GM10266 (cell line): ENCODE data around the gene DBNDD1.

Experiments used
- DNase-seq: peaks from one replicate; pipeline ENCODE4 v3.0.0; 2012; ENCODE audit errors: extremely low spot score
- TF ChIP-seq, protein P1 (sequence below): IDR thresholded peaks from 2 replicates; pipeline ENCODE4 v1.5.1; 2012; ENCODE audit warnings: mild to moderate bottlenecking, low read depth; ENCODE audit not compliant: control insufficient read depth, insufficient read depth; ENCODE audit errors: missing control alignments

Gene DBNDD1

DNA sequence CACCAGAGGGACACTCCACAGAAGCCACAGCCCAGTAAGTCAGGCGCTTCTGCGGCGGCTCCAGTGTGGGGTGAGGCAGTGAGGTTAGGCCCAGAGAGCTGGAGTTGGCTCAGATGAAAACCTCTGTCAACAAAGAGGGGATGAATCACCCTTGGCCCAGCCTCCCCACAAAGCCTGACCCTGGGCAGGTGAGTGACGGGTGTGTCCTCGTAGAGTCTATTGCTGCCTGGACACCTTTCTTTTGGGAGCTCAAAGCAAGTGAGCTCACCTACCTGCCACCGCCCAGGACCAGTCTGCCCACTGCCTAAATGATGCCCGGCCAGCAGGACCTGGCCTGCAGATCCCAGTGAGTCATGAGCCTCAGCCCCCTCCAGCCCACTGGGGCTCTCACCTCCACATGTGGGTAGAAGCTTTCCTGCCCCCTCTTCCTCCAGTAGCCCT is 24.9 kb upstream of the DBNDD1 start:
- DNase-seq = peak; percentile 10
- TF ChIP-seq, protein P1, sequence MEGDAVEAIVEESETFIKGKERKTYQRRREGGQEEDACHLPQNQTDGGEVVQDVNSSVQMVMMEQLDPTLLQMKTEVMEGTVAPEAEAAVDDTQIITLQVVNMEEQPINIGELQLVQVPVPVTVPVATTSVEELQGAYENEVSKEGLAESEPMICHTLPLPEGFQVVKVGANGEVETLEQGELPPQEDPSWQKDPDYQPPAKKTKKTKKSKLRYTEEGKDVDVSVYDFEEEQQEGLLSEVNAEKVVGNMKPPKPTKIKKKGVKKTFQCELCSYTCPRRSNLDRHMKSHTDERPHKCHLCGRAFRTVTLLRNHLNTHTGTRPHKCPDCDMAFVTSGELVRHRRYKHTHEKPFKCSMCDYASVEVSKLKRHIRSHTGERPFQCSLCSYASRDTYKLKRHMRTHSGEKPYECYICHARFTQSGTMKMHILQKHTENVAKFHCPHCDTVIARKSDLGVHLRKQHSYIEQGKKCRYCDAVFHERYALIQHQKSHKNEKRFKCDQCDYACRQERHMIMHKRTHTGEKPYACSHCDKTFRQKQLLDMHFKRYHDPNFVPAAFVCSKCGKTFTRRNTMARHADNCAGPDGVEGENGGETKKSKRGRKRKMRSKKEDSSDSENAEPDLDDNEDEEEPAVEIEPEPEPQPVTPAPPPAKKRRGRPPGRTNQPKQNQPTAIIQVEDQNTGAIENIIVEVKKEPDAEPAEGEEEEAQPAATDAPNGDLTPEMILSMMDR = no peak

DNA sequence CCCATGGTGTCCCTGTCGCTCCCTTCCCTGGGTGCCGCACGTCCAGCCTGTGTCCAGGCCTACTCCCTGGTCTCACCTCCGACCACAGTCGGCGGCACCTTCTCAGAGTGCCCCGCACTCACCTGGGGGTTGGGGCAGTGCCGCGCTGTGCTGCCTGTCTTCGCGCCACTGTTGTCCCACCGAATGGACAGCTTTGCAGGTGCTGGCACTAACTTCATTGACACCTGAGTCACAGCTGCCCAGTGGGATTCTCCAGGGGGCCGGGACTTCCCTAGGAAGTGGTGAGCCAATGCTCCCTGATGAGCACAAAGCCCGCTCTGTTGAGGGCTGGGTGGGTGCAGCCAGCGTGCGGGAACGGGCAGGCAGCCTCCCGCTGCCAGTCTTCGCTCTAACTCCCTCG is 24.3 kb upstream of the DBNDD1 start:
- TF ChIP-seq, protein P1 = no peak
- no peak for DNase-seq

DNA sequence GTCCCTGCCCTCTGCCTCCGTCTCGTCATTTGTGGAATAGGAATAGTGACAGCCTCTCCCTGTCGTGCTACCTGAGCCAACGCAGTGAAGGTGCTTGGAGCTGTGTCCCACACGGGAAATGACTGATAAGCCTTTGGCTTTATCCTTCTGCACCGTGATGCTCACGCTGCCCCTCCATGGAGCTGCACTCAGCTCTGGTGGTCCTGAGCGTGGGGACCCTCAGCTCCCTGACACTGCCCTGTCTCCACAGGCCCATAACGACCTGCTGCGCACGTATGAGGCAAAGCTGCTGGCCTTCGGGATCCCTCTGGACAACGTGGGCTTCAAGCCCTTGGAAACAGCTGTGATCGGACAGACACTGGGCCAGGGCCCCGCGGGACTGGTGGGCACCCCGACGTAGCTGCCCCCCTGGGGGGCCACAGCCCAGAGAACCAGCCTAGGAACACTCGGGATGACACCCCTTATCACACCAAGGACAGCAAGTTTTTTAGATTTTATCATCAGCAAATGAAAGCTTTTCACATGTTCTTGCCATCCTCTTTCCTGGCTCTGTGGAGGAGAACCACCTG is 23.8 kb upstream of the DBNDD1 start:
- TF ChIP-seq, protein P1 = no peak
- DNase-seq = no peak

DNA sequence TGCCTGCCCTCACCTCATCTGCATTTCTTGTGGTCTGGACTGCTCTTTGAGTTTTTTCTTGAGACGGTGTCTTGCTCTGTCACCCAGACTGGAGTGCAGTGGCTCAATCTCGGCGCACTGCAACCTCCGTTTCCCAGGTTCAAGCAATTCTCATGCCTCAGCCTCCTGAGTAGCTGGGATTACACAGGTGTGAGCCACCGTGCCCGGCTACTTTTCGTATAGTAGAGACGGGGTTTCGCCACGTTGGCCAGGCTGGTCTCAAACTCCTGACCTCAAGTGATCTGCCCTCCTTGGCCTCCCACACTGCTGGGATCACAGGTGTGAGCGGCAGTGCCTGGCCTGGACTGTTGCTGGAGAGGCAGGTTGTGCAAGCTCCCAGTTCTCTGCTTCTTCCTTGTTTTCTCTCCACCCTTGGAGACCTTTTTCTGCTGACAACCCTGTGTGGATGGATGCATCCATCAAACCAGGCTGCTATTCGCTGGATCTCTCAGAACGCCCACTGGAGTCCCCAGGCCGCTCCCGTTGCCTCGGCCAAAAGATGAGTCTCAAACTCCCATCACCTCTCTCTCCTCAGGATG is 22.7 kb upstream of the DBNDD1 start:
- DNase-seq = no peak

DNA sequence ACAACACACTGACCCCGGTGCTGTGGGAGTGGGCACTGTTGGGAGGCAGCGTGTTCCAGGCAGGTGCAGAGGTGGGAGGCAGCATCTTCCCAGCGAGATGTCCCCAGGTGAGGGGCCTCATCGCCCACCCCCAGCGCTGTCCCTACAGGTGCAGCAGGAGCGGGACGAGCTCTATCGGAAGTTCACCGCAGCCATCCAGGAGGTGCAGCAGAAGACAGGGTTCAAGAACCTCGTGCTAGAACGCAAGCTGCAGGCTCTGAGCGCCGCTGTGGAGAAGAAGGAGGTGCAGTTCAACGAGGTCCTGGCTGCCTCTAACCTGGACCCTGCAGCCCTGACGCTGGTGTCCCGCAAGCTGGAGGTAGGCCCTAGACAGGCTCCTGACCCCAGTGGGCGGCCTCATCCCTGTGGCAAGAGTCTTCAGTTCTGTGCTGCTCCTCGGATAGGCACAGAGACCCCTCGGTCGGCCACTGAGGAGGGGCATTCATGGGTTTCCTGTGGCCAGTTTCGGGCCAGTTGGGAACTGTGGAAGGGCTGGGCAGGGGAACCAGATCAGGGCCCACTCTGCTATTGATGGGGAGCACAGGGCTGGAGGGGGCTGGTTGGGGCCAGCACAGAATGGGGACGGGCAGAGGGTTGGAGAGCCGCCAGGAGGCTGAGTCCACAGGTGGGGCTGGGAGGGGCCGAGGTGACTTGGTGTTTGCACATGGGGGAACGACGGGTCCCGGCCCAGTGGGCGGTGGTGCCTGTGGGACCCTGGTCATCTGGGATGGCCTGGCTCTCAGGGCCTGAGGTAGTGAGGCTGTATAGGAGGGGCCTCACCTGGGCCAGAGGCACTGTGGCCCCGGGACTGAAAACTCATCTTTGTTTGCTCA is 21.1 kb upstream of the DBNDD1 start:
- peak; percentile 6 for DNase-seq
- TF ChIP-seq, protein P1 = no peak

More for the DNA sequence above, 22.7 kb upstream of the DBNDD1 start:
- TF ChIP-seq, protein P1 = no peak

DNA sequence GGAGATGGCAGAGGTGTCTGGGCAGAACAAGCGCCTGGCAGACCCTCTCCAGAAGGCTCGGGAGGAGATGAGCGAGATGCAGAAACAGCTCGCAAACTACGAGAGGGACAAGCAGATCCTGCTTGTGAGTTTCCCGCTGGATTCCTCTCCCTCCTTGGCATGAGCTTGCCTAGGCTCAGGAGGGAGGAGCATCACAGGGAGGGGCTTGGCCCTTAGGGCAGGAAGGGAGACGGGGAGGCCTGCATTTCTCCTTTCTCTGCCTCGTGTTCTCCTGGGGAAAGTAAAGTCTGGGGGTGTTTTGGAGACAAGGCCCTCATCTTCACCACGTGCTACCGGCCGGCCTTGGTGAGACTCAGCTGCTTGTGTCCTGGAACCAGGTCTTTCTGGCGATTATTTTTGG is 18.0 kb upstream of the DBNDD1 start:
- TF ChIP-seq, protein P1 = no peak
- DNase-seq = no peak
